ENCODE measurements around the gene USF3.

The USF3 gene

DNA sequence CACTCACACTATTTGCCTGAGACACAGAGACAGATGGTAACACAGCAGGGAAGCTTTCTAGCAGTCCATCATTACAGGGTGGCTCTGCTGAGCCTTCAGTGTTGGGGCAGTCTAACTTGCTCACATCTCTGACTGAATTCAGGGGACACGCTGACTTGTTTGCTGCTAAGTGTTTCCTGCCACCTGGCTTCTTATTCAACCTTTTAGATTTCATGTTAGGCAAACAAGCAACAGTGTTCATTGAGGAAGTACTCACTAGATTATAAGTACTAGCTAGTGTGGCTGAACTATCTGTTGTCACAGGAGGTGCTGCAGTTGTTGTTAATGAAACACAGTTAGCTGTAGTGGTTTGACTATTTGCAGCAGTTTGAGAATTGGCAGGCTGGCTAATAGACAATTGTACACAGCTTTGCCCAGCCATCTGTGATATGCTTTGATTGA, 37.3 kb downstream of the USF3 start:
- no peak overlapping the region for H3K4me3 ChIP-seq (ENCODE audit: control insufficient read depth, low read depth, low read length)
- TF ChIP-seq CTCF (conservative IDR thresholded peaks at IDR 0.05; ENCODE audit: control insufficient read depth, insufficient read depth, low read depth, low read length), result no peak
- no peak for DNase-seq (ENCODE audit: low read depth)

- TF ChIP-seq CTCF (conservative IDR thresholded peaks at IDR 0.05; ENCODE audit: control insufficient read depth, insufficient read depth, low read depth, low read length), result no peak
- DNase-seq (ENCODE audit: low read depth), result no peak
- H3K4me3 ChIP-seq (ENCODE audit: control insufficient read depth, low read depth, low read length), result no peak overlapping the region
Measured at GRCh38 chr3:113658107-113658506, 38.3 kb downstream of the USF3 start.

- H3K4me3 ChIP-seq (ENCODE audit: control insufficient read depth, low read depth, low read length), result no peak overlapping the region
- no peak for TF ChIP-seq CTCF (conservative IDR thresholded peaks at IDR 0.05; ENCODE audit: control insufficient read depth, insufficient read depth, low read depth, low read length)
- no peak for DNase-seq (ENCODE audit: low read depth)
Measured at GRCh38 chr3:113654851-113655250, 41.6 kb downstream of the USF3 start.

- DNase-seq (ENCODE audit: low read depth), result no peak
- no peak overlapping the region for H3K4me3 ChIP-seq (ENCODE audit: control insufficient read depth, low read depth, low read length)
- no peak for TF ChIP-seq CTCF (conservative IDR thresholded peaks at IDR 0.05; ENCODE audit: control insufficient read depth, insufficient read depth, low read depth, low read length)
Measured at GRCh38 chr3:113654310-113654709, 42.1 kb downstream of the USF3 start.

DNA sequence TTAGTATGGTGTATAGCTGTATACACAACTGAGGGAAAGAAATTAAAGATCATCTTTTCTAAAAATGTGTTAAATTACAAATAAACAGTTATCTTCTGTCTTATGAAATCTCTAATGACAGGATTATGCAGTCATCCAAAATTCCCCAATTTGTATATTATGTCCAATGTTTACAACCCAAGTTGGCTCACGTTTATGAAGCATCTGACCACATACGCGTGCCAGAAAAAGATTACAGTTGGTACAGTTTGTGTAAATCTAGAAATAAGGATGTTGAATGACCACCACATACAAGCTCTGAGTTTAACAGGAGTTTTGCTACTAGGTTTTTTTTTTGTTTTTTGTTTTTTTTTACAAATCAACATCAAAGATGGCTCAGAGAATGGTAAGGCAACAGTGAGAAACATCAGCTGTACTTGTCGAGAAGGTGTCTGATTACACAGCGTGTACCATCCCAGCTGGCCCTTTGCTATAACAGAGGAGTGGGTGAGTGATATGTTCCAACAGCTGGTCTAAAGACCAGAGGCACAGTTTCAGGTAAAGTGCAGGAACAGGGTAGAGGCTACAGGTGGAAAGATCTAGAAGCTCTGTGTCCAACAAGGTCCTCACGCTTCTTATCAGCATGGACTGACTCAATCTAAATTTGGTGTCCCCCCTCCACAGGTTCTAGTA, 47.1 kb downstream of the USF3 start:
- DNase-seq (ENCODE audit: low read depth), result no peak
- no peak for TF ChIP-seq CTCF (conservative IDR thresholded peaks at IDR 0.05; ENCODE audit: control insufficient read depth, insufficient read depth, low read depth, low read length)
- no peak overlapping the region for H3K4me3 ChIP-seq (ENCODE audit: control insufficient read depth, low read depth, low read length)

DNA sequence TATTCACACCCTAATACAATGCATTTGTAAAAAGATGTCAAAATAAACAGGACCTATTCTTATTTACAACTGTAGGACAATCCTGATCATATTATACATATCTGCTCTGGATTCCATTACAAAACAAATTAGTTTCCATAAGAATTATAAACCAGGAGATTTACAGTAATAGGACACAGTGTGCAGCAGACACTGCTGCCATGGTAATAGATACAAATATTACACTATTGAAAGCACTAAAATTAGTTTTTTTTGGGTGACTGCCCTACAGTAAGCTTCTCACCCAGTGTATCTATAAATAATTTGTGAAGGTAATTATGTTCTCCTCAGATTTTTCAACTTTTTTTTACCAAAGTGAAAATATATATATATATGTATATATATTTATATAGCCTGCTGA, 47.9 kb downstream of the USF3 start:
- TF ChIP-seq CTCF (conservative IDR thresholded peaks at IDR 0.05; ENCODE audit: control insufficient read depth, insufficient read depth, low read depth, low read length), result no peak
- H3K4me3 ChIP-seq (ENCODE audit: control insufficient read depth, low read depth, low read length), result no peak overlapping the region
- no peak for DNase-seq (ENCODE audit: low read depth)

- no peak for TF ChIP-seq CTCF (conservative IDR thresholded peaks at IDR 0.05; ENCODE audit: control insufficient read depth, insufficient read depth, low read depth, low read length)
- H3K4me3 ChIP-seq (ENCODE audit: control insufficient read depth, low read depth, low read length), result no peak overlapping the region
- DNase-seq (ENCODE audit: low read depth), result no peak
Measured at GRCh38 chr3:113643583-113643982, 52.9 kb downstream of the USF3 start.
